Hepatocyte (in vitro differentiated cells): ENCODE measurements around the gene OLA1. TPM values are rescaled to one million over a fixed set of nuclear protein-coding genes. Genes with fewer than 3 reads are reported as not detected.

Source experiments
- DNase-seq: peaks from one replicate; pipeline ENCODE4 v3.0.0-alpha.2; 2016; ENCODE audit warnings: low spot score
- H2AFZ ChIP-seq: fragments of 200-600 bp; sonication (generic); 2 replicates; pipeline ENCODE4 v1.6.0; 2016; ENCODE audit warnings: antibody characterized with exemption, mild to moderate bottlenecking
- H3K27ac ChIP-seq: fragments of 200-600 bp; sonication (generic); 2 replicates; pipeline ENCODE4 v1.5.1; 2016; ENCODE audit warnings: mild to moderate bottlenecking
- H3K27me3 ChIP-seq: fragments of 200-600 bp; sonication (generic); 2 replicates; pipeline ENCODE4 v1.6.1; 2016
- H3K36me3 ChIP-seq: fragments of 200-600 bp; sonication (generic); replicated peaks from 2 replicates; pipeline ENCODE4 v1.5.1; 2016; ENCODE audit warnings: low read depth; ENCODE audit not compliant: insufficient read depth
- H3K4me1 ChIP-seq: fragments of 200-600 bp; sonication (generic); 2 replicates; pipeline ENCODE4 v1.5.1; 2016; ENCODE audit warnings: mild to moderate bottlenecking, moderate library complexity; ENCODE audit not compliant: insufficient read depth
- H3K4me2 ChIP-seq: fragments of 200-600 bp; sonication (generic); 2 replicates; pipeline ENCODE4 v1.6.0; 2016
- H3K4me3 ChIP-seq: fragments of 200-600 bp; sonication (generic); 2 replicates; pipeline ENCODE4 v1.5.1; 2016; ENCODE audit warnings: mild to moderate bottlenecking
- H3K79me2 ChIP-seq: fragments of 200-600 bp; sonication (generic); 2 replicates; pipeline ENCODE4 v1.6.0; 2017; ENCODE audit warnings: mild to moderate bottlenecking
- H3K9me2 ChIP-seq: fragments of 200-600 bp; sonication (generic); replicated peaks from 2 replicates; pipeline ENCODE4 v1.6.0; 2017; ENCODE audit warnings: mild to moderate bottlenecking; ENCODE audit not compliant: insufficient read depth
- H3K9me3 ChIP-seq: fragments of 200-600 bp; sonication (generic); 2 replicates; pipeline ENCODE4 v1.5.1; 2016; ENCODE audit warnings: low read depth, mild to moderate bottlenecking
- H4K20me1 ChIP-seq: fragments of 200-600 bp; sonication (generic); 2 replicates; pipeline ENCODE4 v1.6.0; 2016; ENCODE audit warnings: mild to moderate bottlenecking; ENCODE audit not compliant: insufficient read depth, poor library complexity, severe bottlenecking
- EZH2 ChIP-seq: fragments of 200-600 bp; sonication (generic); IDR thresholded peaks from 2 replicates; pipeline ENCODE4 v1.6.1; 2016; ENCODE audit warnings: antibody characterized with exemption, mild to moderate bottlenecking, borderline replicate concordance
- EZH2phosphoT487 ChIP-seq: fragments of 200-600 bp; sonication (generic); IDR thresholded peaks from one replicate; pipeline ENCODE4 v1.6.1; 2018; ENCODE audit warnings: antibody characterized with exemption, mild to moderate bottlenecking, low read depth, moderate library complexity; ENCODE audit not compliant: unreplicated experiment, severe bottlenecking
- WGBS: methylation state at CpG from one replicate; pipeline ENCODE4 v1.1.6; 2016; ENCODE audit warnings: low lambda C conversion rate; ENCODE audit errors: missing lambda C conversion rate; 5-methylcytosine and 5-hydroxymethylcytosine counted together
- polyA plus RNA-seq: library from polyadenylated mRNA; unstranded; fragments of >200 nt; fragmentation: Nextera tagmentation; extraction: Ambion mirVana; gene quantifications from 2 replicates; pipeline ENCODE4 v1.2.1, GENCODE V29; 2016
- total RNA-seq: library from RNA; depleted of rRNA; stranded (reverse); fragments of >200 nt; gene quantifications from 2 replicates; pipeline ENCODE4 v1.2.3, GENCODE V29; 2014
- TF ChIP-seq, protein P1 (sequence below): fragments of 200-600 bp; sonication (generic); IDR thresholded peaks from 2 replicates; pipeline ENCODE4 v1.5.1; 2016; ENCODE audit warnings: antibody characterized with exemption, mild to moderate bottlenecking; ENCODE audit not compliant: poor library complexity

Gene OLA1
- total and polyA plus RNA-seq, 2 experiments from 2014 or later, result 89.3 to 89.6 TPM

DNA sequence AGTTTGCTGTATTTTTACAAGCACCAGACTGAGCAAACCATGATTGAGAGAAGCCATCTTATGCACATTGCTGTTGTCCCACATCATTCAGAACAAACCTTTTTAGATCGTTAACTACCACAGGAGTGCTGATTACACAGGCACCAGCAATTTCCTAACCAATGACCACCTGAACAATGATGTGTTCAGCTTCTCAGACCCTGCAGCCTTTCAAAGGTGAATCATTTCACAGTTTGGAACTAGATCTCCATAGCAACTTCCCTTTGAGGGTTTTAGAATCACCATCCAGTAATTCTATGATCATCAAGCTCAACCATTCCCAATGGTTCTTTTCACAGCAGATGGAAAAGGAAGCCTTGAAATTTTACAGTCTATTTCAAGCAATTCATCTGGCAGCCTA lies 71.4 kb downstream of the OLA1 start:
- WGBS, result 41% methylated on average over 1 of the region's 1 CpG
- H3K9me3 ChIP-seq, result no peaks in the 10 kb centered on the region

GRCh38 chr2:174174741-174175140 lies 73.6 kb downstream of the OLA1 start:
- TF ChIP-seq, protein P1, sequence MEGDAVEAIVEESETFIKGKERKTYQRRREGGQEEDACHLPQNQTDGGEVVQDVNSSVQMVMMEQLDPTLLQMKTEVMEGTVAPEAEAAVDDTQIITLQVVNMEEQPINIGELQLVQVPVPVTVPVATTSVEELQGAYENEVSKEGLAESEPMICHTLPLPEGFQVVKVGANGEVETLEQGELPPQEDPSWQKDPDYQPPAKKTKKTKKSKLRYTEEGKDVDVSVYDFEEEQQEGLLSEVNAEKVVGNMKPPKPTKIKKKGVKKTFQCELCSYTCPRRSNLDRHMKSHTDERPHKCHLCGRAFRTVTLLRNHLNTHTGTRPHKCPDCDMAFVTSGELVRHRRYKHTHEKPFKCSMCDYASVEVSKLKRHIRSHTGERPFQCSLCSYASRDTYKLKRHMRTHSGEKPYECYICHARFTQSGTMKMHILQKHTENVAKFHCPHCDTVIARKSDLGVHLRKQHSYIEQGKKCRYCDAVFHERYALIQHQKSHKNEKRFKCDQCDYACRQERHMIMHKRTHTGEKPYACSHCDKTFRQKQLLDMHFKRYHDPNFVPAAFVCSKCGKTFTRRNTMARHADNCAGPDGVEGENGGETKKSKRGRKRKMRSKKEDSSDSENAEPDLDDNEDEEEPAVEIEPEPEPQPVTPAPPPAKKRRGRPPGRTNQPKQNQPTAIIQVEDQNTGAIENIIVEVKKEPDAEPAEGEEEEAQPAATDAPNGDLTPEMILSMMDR, result no peak
- no peak for TF ChIP-seq EZH2
- no peak for TF ChIP-seq EZH2phosphoT487
- peaks cover 55% of the 10 kb centered on the region for H3K79me2 ChIP-seq
- WGBS, result 87% methylated on average over 2 of the region's 2 CpGs

More for the DNA sequence above, 71.4 kb downstream of the OLA1 start:
- Histone ChIP-seq H3K36me3 (no peaks in the 10 kb centered on the region), H3K27me3 (no peaks in the 10 kb centered on the region), H2AFZ (no peak overlapping the region), H4K20me1 (no peaks in the 10 kb centered on the region), H3K9me2 (no peaks in the 10 kb centered on the region), H3K79me2 (peaks cover 45% of the 10 kb centered on the region), H3K4me3 (no peak overlapping the region), H3K27ac (no peak overlapping the region), H3K4me2 (no peak overlapping the region), H3K4me1 (peaks cover 3% of the 10 kb centered on the region)
- DNase-seq, result no peak
- TF ChIP-seq EZH2phosphoT487 (no peak), EZH2 (no peak)
- TF ChIP-seq, protein P1, result no peak

DNA sequence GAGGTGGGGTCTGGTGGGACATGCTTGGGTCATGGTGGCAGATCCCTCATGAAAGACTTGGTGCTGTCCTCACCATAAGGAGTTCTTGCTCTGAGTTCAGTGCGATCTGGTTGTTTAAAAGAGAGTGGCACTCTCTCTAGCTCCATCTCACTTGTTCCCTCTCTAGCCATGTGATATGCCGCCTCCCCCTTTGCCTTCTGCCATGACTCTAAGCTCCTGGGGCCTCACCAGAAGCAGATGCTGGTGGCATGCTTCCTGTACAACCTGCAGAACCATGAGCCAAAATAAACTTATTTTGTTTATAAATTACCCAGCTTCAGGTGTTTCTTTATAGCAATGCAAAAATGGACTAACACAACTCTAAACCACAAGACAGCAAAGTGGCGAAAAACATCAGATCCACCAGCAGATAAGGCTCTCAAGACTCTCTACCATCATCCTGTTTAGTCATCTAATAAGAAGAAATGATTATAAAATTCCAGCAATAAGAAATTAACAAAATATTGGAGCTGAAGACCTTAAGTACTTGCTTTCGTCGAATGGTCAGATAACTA lies 75.5 kb downstream of the OLA1 start:
- H3K36me3 ChIP-seq, result no peaks in the 10 kb centered on the region
- peaks cover 3% of the 10 kb centered on the region for H3K4me1 ChIP-seq
- H3K4me3 ChIP-seq, result no peak overlapping the region
- DNase-seq, result no peak
- no peak for TF ChIP-seq EZH2
- no peak for TF ChIP-seq EZH2phosphoT487
- WGBS, result 77% methylated on average over 5 of the region's 5 CpGs
- H3K79me2 ChIP-seq, result peaks cover 52% of the 10 kb centered on the region
- H3K27ac ChIP-seq, result no peak overlapping the region
- H3K9me2 ChIP-seq, result no peaks in the 10 kb centered on the region
- no peaks in the 10 kb centered on the region for H4K20me1 ChIP-seq
- no peak overlapping the region for H2AFZ ChIP-seq
- no peak overlapping the region for H3K4me2 ChIP-seq
- no peaks in the 10 kb centered on the region for H3K27me3 ChIP-seq
- peaks cover 9% of the 10 kb centered on the region for H3K9me3 ChIP-seq

More at GRCh38 chr2:174174741-174175140, 73.6 kb downstream of the OLA1 start:
- no peaks in the 10 kb centered on the region for H3K27me3 ChIP-seq
- H4K20me1 ChIP-seq, result no peaks in the 10 kb centered on the region
- H3K9me3 ChIP-seq, result no peaks in the 10 kb centered on the region
- H3K27ac ChIP-seq, result no peak overlapping the region
- no peaks in the 10 kb centered on the region for H3K36me3 ChIP-seq
- H3K4me1 ChIP-seq, result peaks cover 3% of the 10 kb centered on the region
- H3K4me2 ChIP-seq, result no peak overlapping the region
- H3K9me2 ChIP-seq, result no peaks in the 10 kb centered on the region
- H3K4me3 ChIP-seq, result no peak overlapping the region
- no peak for DNase-seq
- H2AFZ ChIP-seq, result no peak overlapping the region

GRCh38 chr2:174171686-174172445 lies 76.5 kb downstream of the OLA1 start:
- Histone ChIP-seq H3K27me3 (no peaks in the 10 kb centered on the region), H3K9me3 (peaks cover 9% of the 10 kb centered on the region), H3K4me2 (no peak overlapping the region), H3K79me2 (peaks cover 50% of the 10 kb centered on the region), H3K4me3 (no peak overlapping the region), H3K4me1 (no peaks in the 10 kb centered on the region), H3K36me3 (no peaks in the 10 kb centered on the region), H3K9me2 (no peaks in the 10 kb centered on the region), H2AFZ (no peak overlapping the region), H4K20me1 (no peaks in the 10 kb centered on the region), H3K27ac (no peak overlapping the region)
- DNase-seq, result no peak
- WGBS, result 93% methylated on average over 23 of the region's 23 CpGs
- TF ChIP-seq EZH2phosphoT487 (no peak), EZH2 (no peak)
- TF ChIP-seq, protein P1, result no peak
